Common myeloid progenitor, CD34-positive (primary cell): ENCODE measurements around the gene ISOC2.

ENCODE experiments used
- CTCF ChIA-PET: fragments of 350-600 bp; sonication (Branson Sonifier 250); formaldehyde crosslinking; loops from one replicate; lab custom pipeline; 2021; ENCODE audit warnings: antibody characterized with exemption; lab: Charles Lee
- POLR2A ChIA-PET: fragments of 350-600 bp; sonication (Branson Sonifier 250); formaldehyde crosslinking; loops from one replicate; lab custom pipeline; 2021; ENCODE audit warnings: antibody characterized with exemption; lab: Charles Lee
- DNase-seq, 3 donors: peaks; one replicate each; pipeline versions ENCODE4 v3.0.0 to v3.0.0-alpha.2; 2013
- H3K27ac ChIP-seq, 2 experiments: 1 replicate in 1 of 2; 2 replicates in 1 of 2; pipeline ENCODE4 v1.7.0; 2013; ENCODE audit warnings: inconsistent platforms in 2 of 2, low read length in 2 of 2, mild to moderate bottlenecking in 2 of 2, low read depth in 1 of 2, moderate library complexity in 1 of 2; ENCODE audit not compliant: severe bottlenecking in 2 of 2, insufficient read depth in 1 of 2, poor library complexity in 1 of 2
- H3K27me3 ChIP-seq, 5 experiments: replicated peaks in 2 of 5; 1 replicate in 3 of 5; 2 replicates in 2 of 5; pipeline versions ENCODE4 v1.6.1 to v1.7.0; 2013; ENCODE audit warnings: low read length in 4 of 5, mild to moderate bottlenecking in 2 of 5, moderate library complexity in 2 of 5, inconsistent platforms in 1 of 5; ENCODE audit not compliant: insufficient read depth in 5 of 5, control insufficient read depth in 4 of 5
- H3K36me3 ChIP-seq, 4 experiments: 1 replicate in 2 of 4; 2 replicates in 2 of 4; pipeline versions ENCODE4 v1.6.1 to v1.7.0; 2013; ENCODE audit warnings: low read length in 3 of 4, control low read depth in 1 of 4, mild to moderate bottlenecking in 1 of 4; ENCODE audit not compliant: control insufficient read depth in 4 of 4, insufficient read depth in 4 of 4
- H3K4me1 ChIP-seq, 4 experiments: 1 replicate in 3 of 4; 2 replicates in 1 of 4; pipeline versions ENCODE4 v1.6.1 to v1.7.1; 2013; ENCODE audit warnings: low read length in 3 of 4, mild to moderate bottlenecking in 3 of 4, control low read depth in 1 of 4, inconsistent platforms in 1 of 4, moderate library complexity in 1 of 4; ENCODE audit not compliant: control insufficient read depth in 4 of 4, insufficient read depth in 4 of 4; ENCODE audit errors: control extremely low read depth in 1 of 4
- H3K4me3 ChIP-seq, 7 experiments: 1 replicate in 4 of 7; 2 replicates in 3 of 7; pipeline versions ENCODE4 v1.5.1 to v1.7.0; 2013; ENCODE audit warnings: mild to moderate bottlenecking in 7 of 7, low read length in 6 of 7, moderate library complexity in 6 of 7, inconsistent platforms in 2 of 7, low read depth in 2 of 7, control low read depth in 1 of 7; ENCODE audit not compliant: insufficient read depth in 4 of 7, control insufficient read depth in 1 of 7; ENCODE audit errors: extremely low read depth in 1 of 7
- H3K9me3 ChIP-seq, 5 experiments: 1 replicate in 4 of 5; 2 replicates in 1 of 5; pipeline versions ENCODE4 v1.6.1 to v1.7.1; 2013; ENCODE audit warnings: low read length in 4 of 5, mild to moderate bottlenecking in 2 of 5, inconsistent platforms in 1 of 5, low read depth in 1 of 5, moderate library complexity in 1 of 5; ENCODE audit not compliant: control insufficient read depth in 4 of 5, insufficient read depth in 2 of 5; ENCODE audit errors: control extremely low read depth in 1 of 5
- WGBS: methylation state at CpG from one replicate; pipeline ENCODE4 v1.1.5; 2013; ENCODE audit not compliant: insufficient coverage; 5-methylcytosine and 5-hydroxymethylcytosine counted together

Gene ISOC2

GRCh38 chr19:55482156-55482961 lies 20.9 kb upstream of the ISOC2 start:
- Histone ChIP-seq H3K27me3 (no peaks in the 10 kb centered on the region), H3K27ac (no peak overlapping the region), H3K9me3 (no peaks in the 10 kb centered on the region), H3K4me3 (no peak overlapping the region), H3K4me1 (peaks cover 2 to 37% (median 26%) of the 10 kb centered on the region in 4 experiments), H3K36me3 (peaks cover 0 to 21% (median 9%) of the 10 kb centered on the region in 4 experiments)
- 98% methylated on average over 78 of the region's 83 CpGs for WGBS
- POLR2A ChIA-PET: no interaction called here
- CTCF ChIA-PET: interaction anchor here (0.6 to 2.7 kb wide), 2 partner anchors 15 to 77 kb away, joined by 3 to 12 read pairs; no protein-coding TSS in a partner anchor
- DNase-seq: no peak

GRCh38 chr19:55481794-55482155 lies 20.3 kb upstream of the ISOC2 start:
- no peaks in the 10 kb centered on the region for H3K27me3 ChIP-seq
- ChIA-PET POLR2A (no interaction called here), CTCF (interaction anchor here (0.6 kb wide), 1 partner anchor 76 kb away, joined by 3 read pairs; no protein-coding TSS in a partner anchor)
- H3K9me3 ChIP-seq: no peaks in the 10 kb centered on the region
- H3K4me1 ChIP-seq: peaks cover 2 to 35% (median 23%) of the 10 kb centered on the region in 4 experiments
- WGBS: 96% methylated on average over 14 of the region's 40 CpGs
- H3K4me3 ChIP-seq: no peak overlapping the region
- no peak overlapping the region for H3K27ac ChIP-seq
- peaks cover 0 to 21% (median 9%) of the 10 kb centered on the region in 4 experiments for H3K36me3 ChIP-seq
- DNase-seq: no peak

- DNase-seq: no peak
- Histone ChIP-seq H3K27me3 (no peaks in the 10 kb centered on the region), H3K4me1 (peaks cover 2 to 30% (median 23%) of the 10 kb centered on the region in 4 experiments), H3K9me3 (no peaks in the 10 kb centered on the region), H3K4me3 (no peak overlapping the region), H3K27ac (no peak overlapping the region), H3K36me3 (peaks cover 0 to 21% (median 9%) of the 10 kb centered on the region in 4 experiments)
- WGBS: 97% methylated on average over 43 of the region's 52 CpGs
- ChIA-PET CTCF (interaction anchor here (0.6 kb wide), 1 partner anchor 76 kb away, joined by 3 read pairs; no protein-coding TSS in a partner anchor), POLR2A (no interaction called here)
Measured at GRCh38 chr19:55481148-55481793, 19.8 kb upstream of the ISOC2 start.

- no peak overlapping the region for H3K4me3 ChIP-seq
- no peaks in the 10 kb centered on the region for H3K9me3 ChIP-seq
- no peak overlapping the region for H3K27ac ChIP-seq
- no peak for DNase-seq
- H3K36me3 ChIP-seq: peaks cover 0 to 21% (median 9%) of the 10 kb centered on the region in 4 experiments
- 89% methylated on average over 14 of the region's 15 CpGs for WGBS
- H3K27me3 ChIP-seq: no peaks in the 10 kb centered on the region
- ChIA-PET POLR2A (no interaction called here), CTCF (interaction anchor here (1.6 kb wide), 1 partner anchor 10 kb away, joined by 4 read pairs; no protein-coding TSS in a partner anchor)
- peaks cover 2 to 24% (median 19%) of the 10 kb centered on the region in 4 experiments for H3K4me1 ChIP-seq
Measured at GRCh38 chr19:55479451-55480230, 18.2 kb upstream of the ISOC2 start.

- no peaks in the 10 kb centered on the region for H3K9me3 ChIP-seq
- peaks cover 2 to 19% (median 13%) of the 10 kb centered on the region in 4 experiments for H3K4me1 ChIP-seq
- peaks cover 0 to 18% (median 9%) of the 10 kb centered on the region in 4 experiments for H3K36me3 ChIP-seq
- ChIA-PET CTCF (interaction anchor here (0.8 to 1.6 kb wide), 2 partner anchors 10 to 11 kb away, joined by 3 to 4 read pairs; no protein-coding TSS in a partner anchor), POLR2A (no interaction called here)
- H3K27ac ChIP-seq: no peak overlapping the region
- no peaks in the 10 kb centered on the region for H3K27me3 ChIP-seq
- DNase-seq: no peak
- H3K4me3 ChIP-seq: no peak overlapping the region
- WGBS: 95% methylated on average over 17 of the region's 17 CpGs
Measured at GRCh38 chr19:55479045-55479444, 17.6 kb upstream of the ISOC2 start.

- Histone ChIP-seq H3K4me1 (peaks cover 2 to 19% (median 11%) of the 10 kb centered on the region in 4 experiments), H3K27me3 (no peaks in the 10 kb centered on the region), H3K9me3 (no peaks in the 10 kb centered on the region), H3K36me3 (peaks cover 0 to 13% (median 8%) of the 10 kb centered on the region in 4 experiments), H3K4me3 (no peak overlapping the region), H3K27ac (no peak overlapping the region)
- ChIA-PET POLR2A (no interaction called here), CTCF (interaction anchor here (0.8 to 3.2 kb wide), 3 partner anchors 11 kb away, joined by 3 to 14 read pairs (median 4); no protein-coding TSS in a partner anchor)
- DNase-seq: no peak
- over 99% methylated on average over 11 of the region's 12 CpGs for WGBS
Measured at GRCh38 chr19:55478364-55478763, 16.9 kb upstream of the ISOC2 start.
